Measurements from ENCODE around the gene TMEM203.
"Not testable (repeated sequence)": the region's sequence is repeated elsewhere in the genome, so short reads cannot be mapped to it uniquely, and the experiment has no call there.

Gene TMEM203

GRCh38 chr9:137205126-137206069 is at the start of gene TMEM203, which contains the start of gene NDOR1:
TSS of gene TMEM203 (minus strand) at chr9:137205648. CDS start at chr9:137205414, 234 bp downstream.
TSS of gene NDOR1 (plus strand) at chr9:137205700. CDS start at chr9:137205778, 78 bp downstream.
- peak; percentile 41 to 42 for DNase-seq (ENCODE audit: low read depth in 2 of 2)

DNA sequence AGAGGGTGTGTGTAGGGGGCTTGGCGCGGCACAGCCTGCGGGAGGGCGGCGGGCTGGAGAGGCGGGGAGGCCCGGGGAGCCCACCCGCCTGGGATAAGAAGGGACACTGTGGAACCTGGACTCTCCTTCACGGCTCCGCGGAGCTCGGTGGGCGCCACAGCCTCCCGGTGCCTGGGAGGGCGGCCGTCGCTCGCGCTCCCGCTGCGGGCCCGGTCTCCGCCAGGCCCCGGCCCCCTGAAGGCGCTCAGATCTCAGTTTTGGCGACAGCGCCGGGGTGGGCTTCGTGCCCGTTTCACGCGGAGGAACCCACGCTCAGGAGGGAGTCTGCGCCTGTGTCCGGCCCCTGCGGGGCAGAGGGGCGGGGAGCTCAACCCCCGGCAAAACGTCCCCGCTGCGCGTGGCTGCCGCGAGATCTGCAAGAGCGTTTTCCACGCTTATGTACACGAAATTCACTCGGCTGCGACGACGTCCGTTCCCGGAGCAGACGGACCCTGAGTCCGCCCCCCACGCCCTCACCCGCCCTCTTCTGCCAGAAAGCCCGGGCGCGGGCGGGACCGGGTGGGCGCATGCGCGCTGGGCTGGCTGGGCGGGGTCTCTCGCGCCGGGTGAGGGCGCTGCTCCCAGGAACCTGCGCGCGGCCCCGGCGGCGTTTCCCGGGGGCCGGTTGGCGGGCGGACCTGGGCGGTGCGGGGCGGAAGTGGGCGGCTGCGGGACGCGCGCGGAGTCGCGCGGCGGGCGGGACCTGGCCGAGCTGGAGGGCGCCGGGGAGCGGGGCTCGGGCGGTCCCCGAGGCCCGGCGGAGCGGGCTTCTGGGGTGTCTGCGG is 49.4 kb upstream of the TMEM203 start, which contains the start of gene NELFB:
Gene NELFB (plus strand): TSS at position 704 of the 824 bp plus-strand sequence.
- DNase-seq (ENCODE audit: low read depth in 2 of 2), result peak; percentile 61 to 66

GRCh38 chr9:137253717-137254623 is 48.5 kb upstream of the TMEM203 start:
- no peak for DNase-seq (ENCODE audit: low read depth in 2 of 2)

DNA sequence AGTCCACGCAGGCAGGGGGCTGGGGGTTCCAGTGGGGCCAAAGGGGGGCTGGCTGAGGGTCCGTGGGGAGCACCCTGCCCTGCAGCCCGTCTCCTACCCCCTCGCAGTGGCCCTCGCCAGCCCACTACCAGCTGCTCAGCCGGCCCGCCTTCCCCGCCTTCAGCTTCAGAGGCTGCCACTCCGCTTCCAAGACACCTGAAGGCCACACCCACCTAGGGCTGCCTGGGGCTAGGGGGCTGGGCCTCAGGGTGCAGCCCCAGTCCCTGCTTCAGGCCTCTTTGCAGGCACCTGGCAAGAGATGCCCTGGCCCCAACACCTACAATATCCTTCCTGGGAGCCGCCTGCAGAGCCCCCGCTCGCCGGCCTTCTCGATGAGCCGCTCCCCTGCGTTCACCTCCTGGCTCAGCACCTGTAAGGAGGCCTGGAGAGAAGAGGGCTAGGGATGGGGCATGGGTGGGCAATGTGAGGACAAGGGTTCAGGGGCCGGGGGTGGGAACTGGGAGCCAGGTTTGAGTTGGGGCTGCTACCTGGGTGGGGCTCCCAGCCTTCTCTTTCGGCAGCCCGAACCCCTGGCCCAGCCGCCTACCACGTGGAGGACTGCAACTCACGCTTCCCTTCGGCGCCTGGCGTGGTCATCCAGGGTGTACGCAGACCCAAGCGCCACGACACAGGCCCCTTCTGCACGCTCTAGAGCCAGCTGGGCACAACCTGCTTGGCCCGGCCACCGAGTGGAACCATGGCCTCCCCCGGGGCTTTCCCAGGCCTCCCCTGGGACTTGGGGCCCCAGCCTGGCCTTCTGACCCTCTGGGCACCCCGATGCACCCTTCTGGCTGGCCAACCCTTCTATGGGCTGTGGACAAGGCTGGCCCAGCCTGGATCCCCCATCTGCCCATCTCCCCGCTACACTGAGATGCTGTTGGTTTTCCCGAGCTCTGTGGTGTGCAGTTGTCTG is 47.4 kb upstream of the TMEM203 start:
- DNase-seq (ENCODE audit: low read depth in 2 of 2), result no peak

DNA sequence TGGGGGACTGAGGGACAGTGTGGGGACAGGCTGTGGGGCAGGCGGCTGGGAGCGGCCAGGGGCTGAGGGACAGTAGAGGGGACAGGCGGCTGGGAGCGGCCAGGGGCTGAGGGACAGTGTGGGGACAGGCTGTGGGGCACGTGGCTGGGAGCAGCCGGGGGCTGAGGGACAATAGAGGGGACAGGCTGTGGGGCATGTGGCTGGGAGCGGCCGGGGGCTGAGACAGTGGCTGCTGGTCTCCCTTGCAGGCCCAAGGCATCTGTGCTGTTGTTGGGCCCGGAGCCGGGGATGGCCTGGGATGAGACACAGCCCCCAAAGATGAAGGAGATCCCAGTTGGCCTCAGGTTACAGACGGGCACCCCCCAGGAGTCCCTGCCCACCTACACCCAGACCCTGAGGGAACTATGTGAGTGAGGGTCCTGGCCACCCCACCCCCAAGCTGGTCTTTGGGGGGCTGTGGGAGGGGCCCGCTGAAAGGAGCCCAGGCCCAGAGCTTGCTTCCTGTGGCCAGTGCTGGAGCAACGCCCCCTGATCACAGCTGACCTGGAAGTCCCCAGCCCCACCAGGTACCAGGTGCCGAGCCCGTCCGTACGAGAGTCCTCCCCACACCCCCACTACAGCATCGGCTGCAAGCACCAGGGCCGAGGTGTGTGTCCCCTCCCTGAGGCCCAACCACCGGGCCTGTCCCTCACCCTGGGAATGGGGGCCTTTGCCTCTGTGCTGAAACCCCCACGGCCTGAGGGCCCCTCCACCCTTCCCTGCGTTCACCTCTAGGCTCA is 46.2 kb upstream of the TMEM203 start:
- DNase-seq (ENCODE audit: low read depth in 2 of 2), result no peak

GRCh38 chr9:137251194-137251461 is 45.7 kb upstream of the TMEM203 start, which contains the start of gene STPG3:
TSS of gene STPG3 (plus strand) at chr9:137251286. CDS start at chr9:137251287, 1 bp downstream.
- DNase-seq (ENCODE audit: low read depth in 2 of 2), result no peak

DNA sequence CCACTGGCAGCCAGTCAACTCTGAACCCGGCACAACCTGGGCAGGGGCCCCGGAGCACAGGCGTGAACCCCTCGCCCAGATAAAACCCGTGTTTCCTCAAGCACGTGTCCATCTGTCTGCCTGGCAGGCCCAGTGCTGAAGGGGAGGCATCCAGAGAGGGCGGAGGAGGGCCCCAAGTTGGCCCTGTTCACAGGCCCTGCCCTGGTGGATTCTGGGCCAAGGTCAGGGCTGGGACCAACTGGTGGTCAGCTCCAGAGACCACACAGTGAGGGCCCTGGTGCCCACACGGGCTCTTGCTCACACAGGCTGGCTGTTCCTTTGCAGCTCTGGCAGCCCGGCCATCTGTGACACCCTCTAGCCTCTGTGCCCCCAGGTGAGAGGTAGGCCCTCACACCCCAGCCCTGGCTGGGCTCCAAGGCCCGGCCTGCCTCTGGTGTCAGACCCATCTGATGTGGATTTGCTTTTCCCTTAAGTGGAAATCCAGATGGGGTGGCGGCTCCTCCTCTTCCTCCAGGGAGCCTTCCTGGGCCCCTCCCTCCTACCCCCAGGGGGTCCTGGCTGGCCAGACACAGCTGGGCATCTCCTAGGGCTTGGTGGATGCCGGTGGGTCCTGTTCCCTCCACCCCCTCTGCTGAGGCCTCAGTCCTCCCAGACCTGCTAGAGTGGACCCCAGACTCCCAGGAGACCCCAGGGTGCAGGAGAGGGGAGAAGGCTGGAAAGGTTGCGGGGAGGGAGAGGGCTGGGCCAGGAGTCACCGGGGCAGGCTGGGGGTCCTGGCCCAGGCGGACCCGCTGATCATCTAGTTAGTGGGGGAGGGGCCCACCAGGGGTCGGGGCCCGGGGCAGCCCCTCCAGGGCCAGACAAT is 45.1 kb upstream of the TMEM203 start:
- no peak for DNase-seq (ENCODE audit: low read depth in 2 of 2)

- no peak for DNase-seq (ENCODE audit: low read depth in 2 of 2)
These were observed 42.4 kb upstream of the TMEM203 start for GRCh38 chr9:137247916-137248175.

GRCh38 chr9:137247135-137247915 is 41.9 kb upstream of the TMEM203 start:
- no peak for DNase-seq (ENCODE audit: low read depth in 2 of 2)

DNA sequence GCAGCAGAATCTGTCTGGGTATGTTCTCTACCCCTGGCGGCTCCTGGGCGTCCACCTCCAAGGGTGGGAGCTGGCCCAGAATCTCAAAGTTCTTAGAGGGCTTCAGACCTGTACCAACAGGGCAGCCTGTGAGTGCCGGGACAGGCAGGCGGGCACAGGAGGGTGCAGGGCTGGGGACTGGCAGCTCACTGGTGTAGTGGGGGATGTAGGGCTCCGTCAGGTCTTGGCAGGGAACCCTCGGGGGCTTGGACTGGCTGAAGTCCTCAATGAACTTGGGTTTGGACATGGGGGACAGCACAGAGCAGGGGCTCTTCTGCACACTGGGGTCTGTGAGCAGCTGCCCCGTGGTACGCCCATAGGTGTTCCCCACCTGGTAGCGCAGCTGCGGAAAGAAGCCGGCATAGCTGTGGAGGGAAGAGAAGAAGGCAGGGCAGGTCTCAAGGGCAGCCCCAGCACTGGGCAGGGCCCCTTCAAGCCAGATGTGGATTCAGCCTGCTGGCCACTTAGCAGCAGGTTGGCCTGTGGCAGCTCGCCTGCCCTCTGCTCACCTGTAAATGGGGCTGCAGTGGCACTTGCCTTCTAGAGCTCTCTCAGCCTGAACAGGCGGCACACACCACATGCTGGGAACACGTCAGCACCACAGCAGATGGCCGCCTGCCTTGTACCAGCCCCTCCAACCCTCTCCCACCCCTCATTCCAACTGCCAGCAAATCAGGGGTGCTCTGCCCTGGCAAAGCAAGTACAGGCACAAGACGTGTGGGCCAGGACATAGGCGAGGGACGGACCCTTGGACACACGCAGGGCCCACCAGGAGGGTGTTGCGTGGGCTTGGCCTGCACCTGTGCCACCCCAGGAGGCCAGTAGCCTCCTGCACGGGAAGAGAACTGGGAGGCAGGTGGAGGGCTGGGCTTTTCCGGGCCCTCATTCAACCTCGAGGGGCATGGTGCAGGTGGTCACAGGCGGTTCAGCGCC is 40.3 kb upstream of the TMEM203 start:
- no peak for DNase-seq (ENCODE audit: low read depth in 2 of 2)

GRCh38 chr9:137244486-137245449 is 39.3 kb upstream of the TMEM203 start:
- no peak for DNase-seq (ENCODE audit: low read depth in 2 of 2)

DNA sequence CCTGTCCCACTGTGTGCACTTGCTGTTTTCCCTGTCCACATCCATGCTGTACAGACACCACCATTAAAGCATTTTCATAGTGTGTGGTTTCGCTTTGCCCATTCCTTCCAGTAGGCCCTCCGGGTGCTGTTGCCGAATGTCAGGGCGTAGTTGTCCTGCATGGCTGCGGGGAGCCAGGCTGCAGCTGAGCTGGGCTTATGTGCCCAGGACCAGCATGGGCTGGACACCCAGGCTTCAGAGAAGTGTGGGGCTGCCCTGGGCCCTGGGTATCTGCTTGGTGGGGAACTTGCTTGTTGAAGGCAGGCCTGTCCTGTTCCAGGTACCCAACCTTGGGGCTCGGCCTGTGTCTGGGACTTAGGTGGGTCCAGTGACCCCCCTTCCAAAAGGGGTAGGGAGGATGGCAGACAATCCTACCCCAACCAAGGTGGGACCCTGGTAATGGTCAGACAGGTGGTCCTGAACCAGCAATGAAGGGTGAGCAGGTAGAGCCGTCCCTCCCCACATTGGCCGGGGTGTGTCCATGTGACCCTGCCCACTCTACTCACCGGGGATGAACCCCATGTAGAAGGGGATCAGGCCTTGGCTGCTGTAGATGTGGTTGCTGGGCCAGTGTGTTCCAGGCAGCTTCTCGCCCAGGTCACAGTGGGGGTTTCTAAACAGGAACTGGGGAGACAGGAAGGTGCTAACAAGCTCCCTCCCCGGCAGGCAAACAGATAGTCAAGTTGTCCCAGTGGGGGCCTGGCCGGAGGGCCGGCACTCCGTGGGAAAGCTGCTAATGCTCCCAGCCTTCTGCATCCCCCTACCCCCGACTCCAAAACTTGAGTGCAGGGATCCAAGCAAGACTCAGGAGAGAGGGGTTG is 38.4 kb upstream of the TMEM203 start:
- no peak for DNase-seq (ENCODE audit: low read depth in 2 of 2)

DNA sequence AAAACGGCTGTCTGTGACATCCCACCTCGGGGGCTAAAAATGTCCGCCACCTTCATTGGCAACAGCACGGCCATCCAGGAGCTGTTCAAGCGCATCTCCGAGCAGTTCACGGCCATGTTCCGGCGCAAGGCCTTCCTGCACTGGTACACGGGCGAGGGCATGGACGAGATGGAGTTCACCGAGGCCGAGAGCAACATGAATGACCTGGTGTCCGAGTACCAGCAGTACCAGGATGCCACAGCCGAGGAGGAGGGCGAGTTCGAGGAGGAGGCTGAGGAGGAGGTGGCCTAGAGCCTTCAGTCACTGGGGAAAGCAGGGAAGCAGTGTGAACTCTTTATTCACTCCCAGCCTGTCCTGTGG is 37.8 kb upstream of the TMEM203 start:
- DNase-seq (ENCODE audit: low read depth in 2 of 2), result not testable (repeated sequence)

GRCh38 chr9:137242269-137243203 is 37.1 kb upstream of the TMEM203 start:
- DNase-seq (ENCODE audit: low read depth in 2 of 2), result no peak
